ENCODE results near the gene ANKS3. TPM values are rescaled to one million over a fixed set of nuclear protein-coding genes. Genes with fewer than 3 reads are reported as not detected.
"Not testable (repeated sequence)": the region's sequence is repeated elsewhere in the genome, so short reads cannot be mapped to it uniquely, and the experiment has no call there.

ANKS3 gene
- polyA plus RNA-seq, 4 donors, result 17.0 to 36.0 (median 22.6) TPM

DNA sequence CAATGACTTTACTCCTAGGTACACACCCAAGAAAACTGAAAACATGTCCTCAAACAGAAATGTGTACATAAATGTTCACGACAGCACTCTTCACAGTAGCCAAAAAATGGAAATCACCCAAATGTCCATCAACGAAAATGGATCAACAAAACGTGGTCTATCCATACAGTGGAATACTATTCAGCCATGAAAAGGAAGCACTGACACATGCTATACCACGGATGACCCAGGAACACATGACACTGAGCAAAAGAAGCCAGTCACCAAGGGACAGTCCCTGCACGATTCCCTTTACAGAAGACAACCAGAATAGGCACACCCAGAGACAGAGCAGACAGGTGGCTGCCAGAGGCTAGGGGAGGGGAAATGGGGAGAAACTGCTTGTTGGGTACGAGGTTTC lies 21.6 kb upstream of the ANKS3 start:
- no peak for DNase-seq (ENCODE audit: low read depth in 4 of 4, low spot score in 3 of 4)

- DNase-seq (ENCODE audit: low read depth in 4 of 4, low spot score in 3 of 4), result no peak
These were observed 20.8 kb upstream of the ANKS3 start for GRCh38 chr16:4754865-4755264.

- no peak for DNase-seq (ENCODE audit: low read depth in 4 of 4, low spot score in 3 of 4)
These were observed 19.2 kb upstream of the ANKS3 start for GRCh38 chr16:4753227-4753626.

- no peak for DNase-seq (ENCODE audit: low read depth in 4 of 4, low spot score in 3 of 4)
These were observed 18.5 kb upstream of the ANKS3 start for GRCh38 chr16:4752351-4753100.

DNA sequence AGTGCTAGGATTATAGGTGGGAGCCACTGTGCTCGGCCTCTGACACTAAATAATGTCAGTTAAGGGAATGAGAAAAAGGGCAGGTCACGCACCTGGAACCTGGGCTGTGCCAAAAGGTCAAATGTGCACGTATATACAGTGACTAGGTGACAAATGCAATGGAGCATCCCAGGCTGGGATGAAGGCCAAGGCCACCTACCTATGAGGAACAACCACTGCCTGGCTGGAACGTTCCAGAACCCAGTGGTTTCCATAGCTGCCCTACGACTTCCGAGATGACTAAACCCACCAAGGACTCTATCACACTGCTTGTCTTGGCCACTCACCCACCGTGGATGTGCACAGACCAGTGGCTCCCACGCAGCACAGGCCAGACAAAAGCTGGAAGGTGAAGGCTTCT lies 16.8 kb upstream of the ANKS3 start:
- no peak for DNase-seq (ENCODE audit: low read depth in 4 of 4, low spot score in 3 of 4)

DNA sequence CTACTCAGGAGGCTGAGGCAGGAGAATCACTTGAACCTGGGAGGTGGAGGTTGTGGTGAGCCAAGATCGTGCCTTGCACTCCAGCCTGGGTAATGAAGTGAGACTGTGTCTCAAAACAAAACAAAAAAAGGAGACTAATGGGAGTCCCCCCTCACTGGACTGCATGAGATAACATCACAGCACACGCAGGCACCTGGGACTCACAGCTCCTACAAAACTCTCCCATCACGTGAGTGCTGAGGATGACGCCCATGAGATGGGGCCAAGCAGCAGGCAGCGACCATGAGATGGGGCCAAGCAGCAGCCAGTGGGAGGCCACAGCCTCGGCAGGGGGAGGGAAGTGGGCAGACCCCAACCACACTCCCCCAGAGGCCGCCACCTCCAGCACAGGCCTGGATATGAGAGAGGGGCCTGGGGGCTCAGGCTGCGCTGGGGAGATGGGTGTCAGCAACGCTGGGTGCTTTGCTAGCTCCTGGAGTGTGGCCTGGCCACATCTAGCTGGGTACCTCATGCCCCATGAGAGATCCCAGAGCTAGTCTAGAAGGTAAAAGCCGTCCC lies 15.7 kb upstream of the ANKS3 start:
- no peak for DNase-seq (ENCODE audit: low read depth in 4 of 4, low spot score in 3 of 4)

- DNase-seq (ENCODE audit: low read depth in 4 of 4, low spot score in 3 of 4), result no peak
These were observed 14.8 kb upstream of the ANKS3 start for GRCh38 chr16:4748682-4749411.

- DNase-seq (ENCODE audit: low read depth in 4 of 4, low spot score in 3 of 4), result no peak
These were observed 14.0 kb upstream of the ANKS3 start for GRCh38 chr16:4747906-4748681.

- DNase-seq (ENCODE audit: low read depth in 4 of 4, low spot score in 3 of 4), result no peak
These were observed 13.0 kb upstream of the ANKS3 start for GRCh38 chr16:4746991-4747574.

DNA sequence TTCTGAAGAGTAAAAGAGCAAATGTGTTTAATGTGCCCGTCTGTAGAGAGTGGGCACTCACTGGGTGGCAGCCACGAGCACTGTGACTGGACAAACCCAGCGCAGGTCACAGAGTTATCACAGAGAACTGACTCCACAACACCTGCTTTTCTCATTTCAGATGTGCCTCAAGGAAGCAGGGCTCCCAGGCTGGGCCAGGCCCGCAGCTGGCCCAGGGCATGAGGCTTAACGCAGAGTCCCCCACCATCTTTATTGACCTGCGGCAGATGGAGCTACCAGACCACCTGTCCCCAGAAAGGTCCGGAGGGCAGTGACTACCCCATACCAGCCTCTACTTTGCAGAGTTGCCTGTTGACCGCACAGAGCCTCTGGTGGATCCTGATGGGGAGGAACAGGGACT lies 12.1 kb upstream of the ANKS3 start:
- DNase-seq (ENCODE audit: low read depth in 4 of 4, low spot score in 3 of 4), result no peak

GRCh38 chr16:4745274-4745569 lies 11.2 kb upstream of the ANKS3 start:
- no peak for DNase-seq (ENCODE audit: low read depth in 4 of 4, low spot score in 3 of 4)

DNA sequence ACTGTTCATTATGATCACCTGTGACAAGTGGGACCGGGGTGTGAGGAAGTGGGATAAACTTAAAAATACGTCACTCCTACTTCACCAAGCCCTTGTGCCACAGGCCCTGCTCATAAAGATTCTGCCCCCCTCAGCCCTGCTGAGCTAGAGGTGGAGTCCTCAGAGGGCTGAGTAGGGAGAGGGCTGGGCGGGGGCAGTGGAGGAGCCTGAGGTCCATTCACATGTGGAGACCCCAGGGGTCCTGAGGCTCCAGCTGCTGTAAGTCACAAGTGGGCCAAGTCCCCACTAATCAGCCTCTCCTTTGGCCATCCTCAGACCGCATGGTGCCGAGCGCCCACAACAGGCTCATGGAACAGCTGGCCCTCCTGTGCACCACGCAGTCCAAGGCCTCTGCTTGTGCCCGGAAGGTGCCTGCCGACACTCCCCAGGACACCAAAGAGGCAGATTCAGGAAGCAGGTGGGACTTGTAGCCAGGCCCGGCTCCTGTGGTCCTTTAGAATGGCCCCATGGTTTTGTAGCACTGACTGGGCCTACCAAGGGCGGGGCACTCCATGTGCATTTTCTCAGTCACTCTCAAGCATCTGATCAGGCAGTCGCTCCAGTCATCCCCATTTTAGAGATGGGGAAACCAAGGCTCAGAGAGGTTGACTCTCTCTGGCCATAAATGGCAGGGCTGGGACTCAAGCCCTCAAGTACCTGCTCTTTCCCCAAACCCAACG lies 10.6 kb upstream of the ANKS3 start:
- no peak for DNase-seq (ENCODE audit: low read depth in 4 of 4, low spot score in 3 of 4)

DNA sequence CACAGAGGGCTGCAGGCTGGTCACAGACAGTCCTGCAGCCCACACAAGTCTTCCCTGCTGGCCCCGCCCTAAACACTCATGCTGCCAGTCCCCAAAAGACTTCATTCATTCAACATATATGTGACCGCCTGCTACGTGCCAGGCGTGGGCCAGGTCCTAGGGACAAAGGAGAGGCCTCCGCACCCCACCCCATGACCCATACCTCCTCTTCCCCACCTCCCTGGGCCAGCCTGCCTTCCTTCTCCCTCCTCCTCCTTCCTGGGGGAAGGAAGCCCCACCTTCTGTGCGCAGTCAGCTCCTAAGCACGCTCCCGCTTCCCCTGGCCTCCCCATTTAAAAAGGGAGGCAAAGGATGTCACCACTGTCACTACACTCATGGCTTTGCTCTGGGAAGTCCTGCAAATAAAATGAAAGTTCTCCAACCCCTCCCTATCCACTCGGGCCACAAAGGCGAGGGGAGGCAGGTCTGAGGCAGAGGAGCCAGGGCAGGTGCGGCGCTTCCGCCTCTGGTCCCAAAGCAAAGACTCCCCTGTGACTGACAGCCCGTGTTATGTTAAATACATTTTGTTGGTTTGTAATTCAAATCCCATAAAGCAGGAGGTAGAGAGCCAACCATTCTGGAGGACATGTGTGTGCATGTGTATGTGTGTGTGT lies 9.3 kb upstream of the ANKS3 start:
- no peak for DNase-seq (ENCODE audit: low read depth in 4 of 4, low spot score in 3 of 4)

DNA sequence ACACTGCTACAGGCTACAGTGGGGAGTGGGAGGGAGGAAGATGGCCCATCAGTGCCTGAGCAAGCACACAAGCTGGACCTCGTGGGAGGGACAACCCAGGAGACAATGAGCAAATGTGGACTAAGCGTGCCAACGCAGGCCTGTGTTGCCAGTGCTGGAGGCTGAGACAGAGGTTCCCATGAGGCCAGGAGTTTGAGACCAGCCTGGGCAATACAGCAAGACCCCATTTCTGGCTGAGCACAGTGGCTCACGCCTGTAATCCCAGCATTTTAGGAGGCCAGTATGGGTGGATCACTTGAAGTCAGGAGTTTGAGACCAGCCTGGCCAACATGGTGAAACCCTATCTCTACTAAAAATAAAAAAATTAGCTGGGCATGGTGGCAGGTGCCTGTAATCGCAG lies 4.3 kb upstream of the ANKS3 start:
- DNase-seq (ENCODE audit: low read depth in 4 of 4, low spot score in 3 of 4), result not testable (repeated sequence)

GRCh38 chr16:4737545-4737944 lies 3.5 kb upstream of the ANKS3 start:
- no peak for DNase-seq (ENCODE audit: low read depth in 4 of 4, low spot score in 3 of 4)

DNA sequence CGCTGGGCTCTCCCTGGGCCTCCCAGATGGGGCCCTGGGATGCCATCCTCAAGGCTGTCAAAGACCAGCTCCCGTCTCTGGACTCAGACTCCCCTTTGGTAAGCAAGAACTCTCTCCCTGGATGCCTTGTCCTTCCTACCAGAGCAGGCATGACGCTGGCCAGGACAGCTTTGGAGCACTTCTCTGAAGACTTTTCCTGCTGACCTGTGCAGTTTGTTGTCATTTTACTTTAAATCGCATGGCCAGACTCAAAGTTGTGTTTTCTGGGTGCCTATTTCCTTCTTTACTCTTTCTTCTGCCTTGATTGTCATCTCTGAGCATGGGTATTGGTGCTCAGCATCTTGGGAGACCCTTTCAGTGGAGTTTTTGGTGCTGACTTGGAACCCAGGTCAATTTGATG lies 2.5 kb upstream of the ANKS3 start:
- DNase-seq (ENCODE audit: low read depth in 4 of 4, low spot score in 3 of 4), result no peak

GRCh38 chr16:4734730-4735535 lies 862 bp upstream of the ANKS3 start:
- peak; percentile 62 to 75 (median 70) for DNase-seq (ENCODE audit: low read depth in 4 of 4, low spot score in 3 of 4)

DNA sequence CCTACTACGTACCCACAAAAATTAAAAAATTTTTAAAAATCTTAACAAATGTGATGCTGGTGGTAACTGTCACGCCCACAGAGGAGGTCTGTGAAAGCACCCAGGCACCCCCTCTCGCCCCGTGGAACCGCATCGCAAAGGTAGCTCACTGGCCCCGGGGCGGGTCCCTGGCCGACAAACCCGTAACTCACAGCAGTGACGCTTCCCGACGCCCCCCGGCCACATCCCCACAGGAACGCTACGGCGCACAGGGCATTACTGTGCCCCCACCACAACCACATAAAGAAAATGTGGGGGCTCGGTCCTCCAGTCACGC lies 366 bp downstream of the ANKS3 start:
- no peak for DNase-seq (ENCODE audit: low read depth in 4 of 4, low spot score in 3 of 4)

DNA sequence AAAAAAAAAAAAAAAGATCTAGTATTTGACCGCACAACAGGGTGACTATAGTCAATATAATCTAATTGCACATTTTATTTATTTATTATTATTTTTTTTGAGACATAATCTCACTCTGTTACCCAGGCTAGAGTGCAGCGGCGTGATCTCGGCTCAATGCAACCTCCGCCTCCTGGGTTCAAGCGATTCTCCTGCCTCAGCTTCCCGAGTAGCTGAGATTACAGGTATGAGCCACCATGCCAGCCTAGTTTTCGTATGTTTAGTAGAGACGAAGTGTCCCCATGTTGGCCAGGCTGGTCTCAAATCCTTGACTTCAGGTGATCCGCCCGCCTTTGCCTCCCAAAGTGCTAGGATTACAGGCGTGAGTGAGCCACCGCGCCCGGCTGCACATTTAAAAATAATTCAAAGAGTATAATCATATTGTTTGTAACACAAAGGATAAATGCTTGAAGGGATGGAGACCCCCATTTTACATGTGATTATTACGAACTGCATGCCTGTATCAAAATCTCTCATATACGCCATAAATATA lies 794 bp downstream of the ANKS3 start:
- no peak for DNase-seq (ENCODE audit: low read depth in 4 of 4, low spot score in 3 of 4)
